HEK293 (cell line): ENCODE data around the gene MAGI1.

Experiments used
- CTCF ChIA-PET: fragments of 350-600 bp; formaldehyde crosslinking; extraction: SDS; loops from one replicate; lab custom pipeline; 2021; ENCODE audit warnings: antibody characterized with exemption; lab: Yijun Ruan, JAX
- POLR2A ChIA-PET: fragments of 300-600 bp; formaldehyde crosslinking; extraction: SDS; loops from one replicate; lab custom pipeline; 2020; ENCODE audit warnings: antibody characterized with exemption, inconsistent platforms; lab: Yijun Ruan, JAX
- H3K27ac ChIP-seq: fragments of 200-500 bp; sonication (Bioruptor generic); 2 replicates; pipeline ENCODE4 v1.5.1; 2014; ENCODE audit warnings: low read depth, low read length, control low read depth, inconsistent platforms; ENCODE audit errors: extremely low read depth
- H3K36me3 ChIP-seq, 2 experiments: fragments of 200-500 bp in 1 of 2; sonication (Bioruptor generic) in 1 of 2; 1 replicate in 1 of 2; 2 replicates in 1 of 2; pipeline ENCODE4 v1.5.1; 2014 to 2017; ENCODE audit warnings: inconsistent platforms in 2 of 2, low read length in 2 of 2; ENCODE audit not compliant: control insufficient read depth in 2 of 2, insufficient read depth in 1 of 2
- H3K4me1 ChIP-seq: fragments of 200-500 bp; sonication (Bioruptor generic); 2 replicates; pipeline ENCODE4 v1.5.1; 2014; ENCODE audit warnings: mild to moderate bottlenecking, low read length, inconsistent platforms; ENCODE audit not compliant: control insufficient read depth, insufficient read depth
- H3K4me3 ChIP-seq: 2 replicates; pipeline ENCODE4 v1.5.1; 2011; ENCODE audit warnings: low read depth, mild to moderate bottlenecking, control low read depth, low read length, moderate library complexity
- H3K9me3 ChIP-seq: fragments of 200-500 bp; sonication (Bioruptor generic); 2 replicates; pipeline ENCODE4 v1.5.1; 2014; ENCODE audit warnings: low read depth, low read length, inconsistent platforms; ENCODE audit not compliant: control insufficient read depth, insufficient read depth
- ZBTB7A ChIP-seq: fragments of 450-650 bp; formaldehyde crosslinking; IDR thresholded peaks from 2 replicates; pipeline ENCODE4 v1.5.1; 2016; ENCODE audit warnings: low read depth, missing biosample characterization, missing genetic modification characterization
- ZEB2 ChIP-seq: fragments of 450-650 bp; formaldehyde crosslinking; IDR thresholded peaks from 2 replicates; pipeline ENCODE4 v1.5.1; 2016; ENCODE audit warnings: missing biosample characterization, missing genetic modification characterization
- ZNF112 ChIP-seq: fragments of 450-650 bp; formaldehyde crosslinking; IDR thresholded peaks from 2 replicates; pipeline ENCODE4 v1.5.0; 2017; ENCODE audit warnings: missing biosample characterization, missing genetic modification characterization
- ZNF114 ChIP-seq: fragments of 450-650 bp; formaldehyde crosslinking; IDR thresholded peaks from 2 replicates; pipeline ENCODE4 v1.5.0; 2017; ENCODE audit warnings: missing biosample characterization, missing genetic modification characterization
- ZNF341 ChIP-seq: fragments of 450-650 bp; formaldehyde crosslinking; IDR thresholded peaks from 2 replicates; pipeline ENCODE4; 2016; ENCODE audit warnings: low read depth, missing biosample characterization, missing genetic modification characterization
- ZNF548 ChIP-seq: fragments of 450-650 bp; formaldehyde crosslinking; IDR thresholded peaks from 2 replicates; pipeline ENCODE4 v1.5.1; 2016; ENCODE audit warnings: missing biosample characterization, missing genetic modification characterization
- TF ChIP-seq, protein P1 (sequence below): fragments of 450-650 bp; formaldehyde crosslinking; IDR thresholded peaks from 2 replicates; pipeline ENCODE4 v1.5.1; 2016; ENCODE audit warnings: missing biosample characterization, missing genetic modification characterization
- TF ChIP-seq, protein P2 (sequence below): fragments of 450-650 bp; formaldehyde crosslinking; IDR thresholded peaks from 2 replicates; pipeline ENCODE4 v1.5.1; 2016; ENCODE audit warnings: missing biosample characterization, missing genetic modification characterization, borderline replicate concordance
- TF ChIP-seq, protein P3 (sequence below): fragments of 450-650 bp; formaldehyde crosslinking; IDR thresholded peaks from 2 replicates; pipeline ENCODE4 v1.5.1; 2016; ENCODE audit warnings: missing biosample characterization, missing genetic modification characterization
- TF ChIP-seq, protein P4 (sequence below): fragments of 450-650 bp; formaldehyde crosslinking; IDR thresholded peaks from 2 replicates; pipeline ENCODE4 v1.5.1; 2016; ENCODE audit warnings: missing biosample characterization, missing genetic modification characterization, borderline replicate concordance
- TF ChIP-seq, protein P5 (sequence below): fragments of 450-650 bp; formaldehyde crosslinking; optimal IDR thresholded peaks from 2 replicates; pipeline ENCODE3; 2016; ENCODE audit warnings: missing biosample characterization, mild to moderate bottlenecking, missing genetic modification characterization

The MAGI1 gene

DNA sequence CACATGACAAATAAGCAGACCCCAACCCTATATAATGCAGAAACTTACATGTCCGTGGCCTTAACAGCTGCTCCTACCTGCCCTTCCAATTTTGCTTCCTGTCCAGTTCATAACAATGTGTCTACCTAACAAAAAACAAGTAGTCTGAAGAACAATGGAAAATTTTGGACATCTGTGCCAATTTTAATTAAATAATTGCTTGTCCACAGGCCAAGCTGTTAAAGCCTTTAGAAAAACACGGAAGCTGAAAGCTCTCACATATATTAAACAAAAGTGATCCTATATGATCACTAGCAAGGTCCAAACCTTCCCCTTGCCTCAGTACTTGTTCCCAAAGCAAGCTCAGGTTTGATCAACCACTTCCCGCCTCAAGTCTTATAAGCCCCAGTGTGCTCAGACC, 37.1 kb downstream of the MAGI1 start:
- TF ChIP-seq ZNF548 (tag by site-specific recombination) (no peak), ZNF114 (tag by site-specific recombination) (no peak), ZNF341 (no peak), ZNF112 (tag by site-specific recombination) (no peak), ZBTB7A (tag by site-specific recombination) (no peak), ZEB2 (no peak)
- TF ChIP-seq, protein P1, sequence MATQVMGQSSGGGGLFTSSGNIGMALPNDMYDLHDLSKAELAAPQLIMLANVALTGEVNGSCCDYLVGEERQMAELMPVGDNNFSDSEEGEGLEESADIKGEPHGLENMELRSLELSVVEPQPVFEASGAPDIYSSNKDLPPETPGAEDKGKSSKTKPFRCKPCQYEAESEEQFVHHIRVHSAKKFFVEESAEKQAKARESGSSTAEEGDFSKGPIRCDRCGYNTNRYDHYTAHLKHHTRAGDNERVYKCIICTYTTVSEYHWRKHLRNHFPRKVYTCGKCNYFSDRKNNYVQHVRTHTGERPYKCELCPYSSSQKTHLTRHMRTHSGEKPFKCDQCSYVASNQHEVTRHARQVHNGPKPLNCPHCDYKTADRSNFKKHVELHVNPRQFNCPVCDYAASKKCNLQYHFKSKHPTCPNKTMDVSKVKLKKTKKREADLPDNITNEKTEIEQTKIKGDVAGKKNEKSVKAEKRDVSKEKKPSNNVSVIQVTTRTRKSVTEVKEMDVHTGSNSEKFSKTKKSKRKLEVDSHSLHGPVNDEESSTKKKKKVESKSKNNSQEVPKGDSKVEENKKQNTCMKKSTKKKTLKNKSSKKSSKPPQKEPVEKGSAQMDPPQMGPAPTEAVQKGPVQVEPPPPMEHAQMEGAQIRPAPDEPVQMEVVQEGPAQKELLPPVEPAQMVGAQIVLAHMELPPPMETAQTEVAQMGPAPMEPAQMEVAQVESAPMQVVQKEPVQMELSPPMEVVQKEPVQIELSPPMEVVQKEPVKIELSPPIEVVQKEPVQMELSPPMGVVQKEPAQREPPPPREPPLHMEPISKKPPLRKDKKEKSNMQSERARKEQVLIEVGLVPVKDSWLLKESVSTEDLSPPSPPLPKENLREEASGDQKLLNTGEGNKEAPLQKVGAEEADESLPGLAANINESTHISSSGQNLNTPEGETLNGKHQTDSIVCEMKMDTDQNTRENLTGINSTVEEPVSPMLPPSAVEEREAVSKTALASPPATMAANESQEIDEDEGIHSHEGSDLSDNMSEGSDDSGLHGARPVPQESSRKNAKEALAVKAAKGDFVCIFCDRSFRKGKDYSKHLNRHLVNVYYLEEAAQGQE: no peak
- TF ChIP-seq, protein P2, sequence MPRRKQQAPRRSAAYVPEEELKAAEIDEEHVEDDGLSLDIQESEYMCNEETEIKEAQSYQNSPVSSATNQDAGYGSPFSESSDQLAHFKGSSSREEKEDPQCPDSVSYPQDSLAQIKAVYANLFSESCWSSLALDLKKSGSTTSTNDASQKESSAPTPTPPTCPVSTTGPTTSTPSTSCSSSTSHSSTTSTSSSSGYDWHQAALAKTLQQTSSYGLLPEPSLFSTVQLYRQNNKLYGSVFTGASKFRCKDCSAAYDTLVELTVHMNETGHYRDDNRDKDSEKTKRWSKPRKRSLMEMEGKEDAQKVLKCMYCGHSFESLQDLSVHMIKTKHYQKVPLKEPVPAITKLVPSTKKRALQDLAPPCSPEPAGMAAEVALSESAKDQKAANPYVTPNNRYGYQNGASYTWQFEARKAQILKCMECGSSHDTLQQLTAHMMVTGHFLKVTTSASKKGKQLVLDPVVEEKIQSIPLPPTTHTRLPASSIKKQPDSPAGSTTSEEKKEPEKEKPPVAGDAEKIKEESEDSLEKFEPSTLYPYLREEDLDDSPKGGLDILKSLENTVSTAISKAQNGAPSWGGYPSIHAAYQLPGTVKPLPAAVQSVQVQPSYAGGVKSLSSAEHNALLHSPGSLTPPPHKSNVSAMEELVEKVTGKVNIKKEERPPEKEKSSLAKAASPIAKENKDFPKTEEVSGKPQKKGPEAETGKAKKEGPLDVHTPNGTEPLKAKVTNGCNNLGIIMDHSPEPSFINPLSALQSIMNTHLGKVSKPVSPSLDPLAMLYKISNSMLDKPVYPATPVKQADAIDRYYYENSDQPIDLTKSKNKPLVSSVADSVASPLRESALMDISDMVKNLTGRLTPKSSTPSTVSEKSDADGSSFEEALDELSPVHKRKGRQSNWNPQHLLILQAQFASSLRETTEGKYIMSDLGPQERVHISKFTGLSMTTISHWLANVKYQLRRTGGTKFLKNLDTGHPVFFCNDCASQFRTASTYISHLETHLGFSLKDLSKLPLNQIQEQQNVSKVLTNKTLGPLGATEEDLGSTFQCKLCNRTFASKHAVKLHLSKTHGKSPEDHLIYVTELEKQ (tag by site-specific recombination): no peak
- TF ChIP-seq, protein P3, sequence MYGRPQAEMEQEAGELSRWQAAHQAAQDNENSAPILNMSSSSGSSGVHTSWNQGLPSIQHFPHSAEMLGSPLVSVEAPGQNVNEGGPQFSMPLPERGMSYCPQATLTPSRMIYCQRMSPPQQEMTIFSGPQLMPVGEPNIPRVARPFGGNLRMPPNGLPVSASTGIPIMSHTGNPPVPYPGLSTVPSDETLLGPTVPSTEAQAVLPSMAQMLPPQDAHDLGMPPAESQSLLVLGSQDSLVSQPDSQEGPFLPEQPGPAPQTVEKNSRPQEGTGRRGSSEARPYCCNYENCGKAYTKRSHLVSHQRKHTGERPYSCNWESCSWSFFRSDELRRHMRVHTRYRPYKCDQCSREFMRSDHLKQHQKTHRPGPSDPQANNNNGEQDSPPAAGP (tag by site-specific recombination): no peak
- TF ChIP-seq, protein P4, sequence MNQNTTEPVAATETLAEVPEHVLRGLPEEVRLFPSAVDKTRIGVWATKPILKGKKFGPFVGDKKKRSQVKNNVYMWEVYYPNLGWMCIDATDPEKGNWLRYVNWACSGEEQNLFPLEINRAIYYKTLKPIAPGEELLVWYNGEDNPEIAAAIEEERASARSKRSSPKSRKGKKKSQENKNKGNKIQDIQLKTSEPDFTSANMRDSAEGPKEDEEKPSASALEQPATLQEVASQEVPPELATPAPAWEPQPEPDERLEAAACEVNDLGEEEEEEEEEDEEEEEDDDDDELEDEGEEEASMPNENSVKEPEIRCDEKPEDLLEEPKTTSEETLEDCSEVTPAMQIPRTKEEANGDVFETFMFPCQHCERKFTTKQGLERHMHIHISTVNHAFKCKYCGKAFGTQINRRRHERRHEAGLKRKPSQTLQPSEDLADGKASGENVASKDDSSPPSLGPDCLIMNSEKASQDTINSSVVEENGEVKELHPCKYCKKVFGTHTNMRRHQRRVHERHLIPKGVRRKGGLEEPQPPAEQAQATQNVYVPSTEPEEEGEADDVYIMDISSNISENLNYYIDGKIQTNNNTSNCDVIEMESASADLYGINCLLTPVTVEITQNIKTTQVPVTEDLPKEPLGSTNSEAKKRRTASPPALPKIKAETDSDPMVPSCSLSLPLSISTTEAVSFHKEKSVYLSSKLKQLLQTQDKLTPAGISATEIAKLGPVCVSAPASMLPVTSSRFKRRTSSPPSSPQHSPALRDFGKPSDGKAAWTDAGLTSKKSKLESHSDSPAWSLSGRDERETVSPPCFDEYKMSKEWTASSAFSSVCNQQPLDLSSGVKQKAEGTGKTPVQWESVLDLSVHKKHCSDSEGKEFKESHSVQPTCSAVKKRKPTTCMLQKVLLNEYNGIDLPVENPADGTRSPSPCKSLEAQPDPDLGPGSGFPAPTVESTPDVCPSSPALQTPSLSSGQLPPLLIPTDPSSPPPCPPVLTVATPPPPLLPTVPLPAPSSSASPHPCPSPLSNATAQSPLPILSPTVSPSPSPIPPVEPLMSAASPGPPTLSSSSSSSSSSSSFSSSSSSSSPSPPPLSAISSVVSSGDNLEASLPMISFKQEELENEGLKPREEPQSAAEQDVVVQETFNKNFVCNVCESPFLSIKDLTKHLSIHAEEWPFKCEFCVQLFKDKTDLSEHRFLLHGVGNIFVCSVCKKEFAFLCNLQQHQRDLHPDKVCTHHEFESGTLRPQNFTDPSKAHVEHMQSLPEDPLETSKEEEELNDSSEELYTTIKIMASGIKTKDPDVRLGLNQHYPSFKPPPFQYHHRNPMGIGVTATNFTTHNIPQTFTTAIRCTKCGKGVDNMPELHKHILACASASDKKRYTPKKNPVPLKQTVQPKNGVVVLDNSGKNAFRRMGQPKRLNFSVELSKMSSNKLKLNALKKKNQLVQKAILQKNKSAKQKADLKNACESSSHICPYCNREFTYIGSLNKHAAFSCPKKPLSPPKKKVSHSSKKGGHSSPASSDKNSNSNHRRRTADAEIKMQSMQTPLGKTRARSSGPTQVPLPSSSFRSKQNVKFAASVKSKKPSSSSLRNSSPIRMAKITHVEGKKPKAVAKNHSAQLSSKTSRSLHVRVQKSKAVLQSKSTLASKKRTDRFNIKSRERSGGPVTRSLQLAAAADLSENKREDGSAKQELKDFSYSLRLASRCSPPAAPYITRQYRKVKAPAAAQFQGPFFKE (tag by site-specific recombination): no peak
- TF ChIP-seq, protein P5, sequence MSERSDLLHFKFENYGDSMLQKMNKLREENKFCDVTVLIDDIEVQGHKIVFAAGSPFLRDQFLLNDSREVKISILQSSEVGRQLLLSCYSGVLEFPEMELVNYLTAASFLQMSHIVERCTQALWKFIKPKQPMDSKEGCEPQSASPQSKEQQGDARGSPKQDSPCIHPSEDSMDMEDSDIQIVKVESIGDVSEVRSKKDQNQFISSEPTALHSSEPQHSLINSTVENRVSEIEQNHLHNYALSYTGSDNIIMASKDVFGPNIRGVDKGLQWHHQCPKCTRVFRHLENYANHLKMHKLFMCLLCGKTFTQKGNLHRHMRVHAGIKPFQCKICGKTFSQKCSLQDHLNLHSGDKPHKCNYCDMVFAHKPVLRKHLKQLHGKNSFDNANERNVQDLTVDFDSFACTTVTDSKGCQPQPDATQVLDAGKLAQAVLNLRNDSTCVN (tag by site-specific recombination): no peak
- ChIA-PET POLR2A (no interaction called here), CTCF (no interaction called here)
- H3K4me3 ChIP-seq: no peak overlapping the region
- H3K27ac ChIP-seq: no peak overlapping the region
- H3K4me1 ChIP-seq: peaks cover 3% of the 10 kb centered on the region
- H3K36me3 ChIP-seq: no peaks in the 10 kb centered on the region
- H3K9me3 ChIP-seq: no peaks in the 10 kb centered on the region
